ENCODE measurements around the gene NTRK2. TPM values are rescaled to one million over a fixed set of nuclear protein-coding genes. Genes with fewer than 3 reads are reported as not detected.

NTRK2 gene
- total RNA-seq, 4 donors from 2014 or later: 9.5 to 19.5 (median 12.3) TPM

DNA sequence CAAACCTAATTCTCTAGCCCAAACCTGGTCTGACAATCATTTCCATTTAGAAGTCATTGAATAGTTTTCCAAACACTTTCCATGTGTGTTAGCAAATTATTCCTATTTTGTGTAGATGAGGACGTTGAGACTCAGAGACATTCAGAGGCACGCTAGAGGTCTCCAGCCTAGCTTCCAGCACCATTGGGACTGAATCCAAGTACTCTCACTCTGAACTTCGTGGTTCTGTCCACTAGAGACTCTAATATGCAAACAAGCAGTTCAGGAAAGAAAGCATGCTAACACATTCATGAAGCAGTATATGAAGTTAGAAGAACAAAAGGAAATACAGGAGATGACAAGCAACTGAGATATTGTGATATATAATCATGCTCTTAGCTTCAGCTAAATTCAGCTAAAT, 354.8 kb downstream of the NTRK2 start:
- DNase-seq (ENCODE audit: low spot score in 2 of 2): no peak
- Histone ChIP-seq H3K36me3 (no peaks in the 10 kb centered on the region), H3K9me3 (no peaks in the 10 kb centered on the region), H3K4me1 (no peaks in the 10 kb centered on the region), H3K27ac (no peak overlapping the region), H3K27me3 (no peaks in the 10 kb centered on the region), H3K4me3 (no peak overlapping the region)
- TF ChIP-seq EP300 (IDR thresholded peaks at IDR 0.05): no peak
- TF ChIP-seq POLR2AphosphoS5 (IDR thresholded peaks at IDR 0.05): no peak
- TF ChIP-seq, protein P1, sequence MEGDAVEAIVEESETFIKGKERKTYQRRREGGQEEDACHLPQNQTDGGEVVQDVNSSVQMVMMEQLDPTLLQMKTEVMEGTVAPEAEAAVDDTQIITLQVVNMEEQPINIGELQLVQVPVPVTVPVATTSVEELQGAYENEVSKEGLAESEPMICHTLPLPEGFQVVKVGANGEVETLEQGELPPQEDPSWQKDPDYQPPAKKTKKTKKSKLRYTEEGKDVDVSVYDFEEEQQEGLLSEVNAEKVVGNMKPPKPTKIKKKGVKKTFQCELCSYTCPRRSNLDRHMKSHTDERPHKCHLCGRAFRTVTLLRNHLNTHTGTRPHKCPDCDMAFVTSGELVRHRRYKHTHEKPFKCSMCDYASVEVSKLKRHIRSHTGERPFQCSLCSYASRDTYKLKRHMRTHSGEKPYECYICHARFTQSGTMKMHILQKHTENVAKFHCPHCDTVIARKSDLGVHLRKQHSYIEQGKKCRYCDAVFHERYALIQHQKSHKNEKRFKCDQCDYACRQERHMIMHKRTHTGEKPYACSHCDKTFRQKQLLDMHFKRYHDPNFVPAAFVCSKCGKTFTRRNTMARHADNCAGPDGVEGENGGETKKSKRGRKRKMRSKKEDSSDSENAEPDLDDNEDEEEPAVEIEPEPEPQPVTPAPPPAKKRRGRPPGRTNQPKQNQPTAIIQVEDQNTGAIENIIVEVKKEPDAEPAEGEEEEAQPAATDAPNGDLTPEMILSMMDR (IDR thresholded peaks at IDR 0.05): no peak
- no peak for TF ChIP-seq POLR2A (IDR thresholded peaks at IDR 0.05)
- 34% methylated on average over 3 of the region's 3 CpGs for WGBS

DNA sequence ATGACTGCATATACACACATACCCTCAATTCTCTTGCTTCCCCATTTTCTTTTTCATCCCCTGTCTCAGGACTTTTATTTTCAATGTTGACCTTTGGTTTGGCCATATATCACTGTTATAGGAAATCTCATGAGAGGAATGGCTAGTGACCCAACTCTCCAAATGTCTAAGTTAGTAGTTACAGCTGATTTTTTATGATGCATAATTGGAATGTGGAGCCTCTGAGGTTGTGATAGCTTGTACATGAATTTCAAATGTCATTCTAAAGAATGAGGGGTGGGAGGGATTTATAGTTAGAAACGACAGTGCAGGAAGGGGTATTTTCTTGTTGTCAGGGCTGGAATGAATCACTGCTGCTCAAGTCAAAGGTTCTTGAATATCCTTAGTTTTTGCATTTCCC, 356.1 kb downstream of the NTRK2 start:
- no peaks in the 10 kb centered on the region for H3K9me3 ChIP-seq
- 38% methylated on average over 1 of the region's 1 CpG for WGBS
- no peaks in the 10 kb centered on the region for H3K4me1 ChIP-seq
- no peak for DNase-seq (ENCODE audit: low spot score in 2 of 2)
- no peak overlapping the region for H3K4me3 ChIP-seq
- no peak overlapping the region for H3K27ac ChIP-seq
- H3K36me3 ChIP-seq: no peaks in the 10 kb centered on the region
- TF ChIP-seq POLR2A (IDR thresholded peaks at IDR 0.05) (no peak), EP300 (IDR thresholded peaks at IDR 0.05) (no peak), POLR2AphosphoS5 (IDR thresholded peaks at IDR 0.05) (no peak)
- TF ChIP-seq, protein P1 (IDR thresholded peaks at IDR 0.05): no peak
- H3K27me3 ChIP-seq: no peaks in the 10 kb centered on the region

DNA sequence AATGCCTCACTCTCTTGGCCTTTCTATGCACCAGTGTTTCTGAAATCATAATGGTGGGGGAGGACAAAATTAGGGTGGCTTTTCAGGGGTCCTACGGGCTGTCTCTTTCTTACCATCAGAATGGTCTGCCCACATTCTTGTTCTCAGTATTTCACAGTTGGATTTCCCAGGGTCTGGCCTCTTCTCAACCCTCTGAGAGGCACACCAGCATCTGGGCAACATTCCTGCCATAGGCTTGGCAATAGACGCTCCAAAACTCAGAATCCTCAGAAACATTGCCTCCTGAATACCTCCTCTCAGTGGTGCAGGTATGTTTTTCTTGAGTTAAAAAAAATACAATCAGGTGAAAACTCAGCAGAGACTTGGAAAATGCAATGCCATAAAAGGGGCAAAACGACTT, 358.3 kb downstream of the NTRK2 start:
- H3K36me3 ChIP-seq: no peaks in the 10 kb centered on the region
- TF ChIP-seq, protein P1 (IDR thresholded peaks at IDR 0.05): no peak
- TF ChIP-seq POLR2A (IDR thresholded peaks at IDR 0.05) (no peak), EP300 (IDR thresholded peaks at IDR 0.05) (no peak), POLR2AphosphoS5 (IDR thresholded peaks at IDR 0.05) (no peak)
- H3K27ac ChIP-seq: no peak overlapping the region
- DNase-seq (ENCODE audit: low spot score in 2 of 2): no peak
- no peaks in the 10 kb centered on the region for H3K9me3 ChIP-seq
- H3K4me3 ChIP-seq: no peak overlapping the region
- WGBS: 71% methylated on average over 3 of the region's 3 CpGs
- H3K4me1 ChIP-seq: no peaks in the 10 kb centered on the region
- no peaks in the 10 kb centered on the region for H3K27me3 ChIP-seq

DNA sequence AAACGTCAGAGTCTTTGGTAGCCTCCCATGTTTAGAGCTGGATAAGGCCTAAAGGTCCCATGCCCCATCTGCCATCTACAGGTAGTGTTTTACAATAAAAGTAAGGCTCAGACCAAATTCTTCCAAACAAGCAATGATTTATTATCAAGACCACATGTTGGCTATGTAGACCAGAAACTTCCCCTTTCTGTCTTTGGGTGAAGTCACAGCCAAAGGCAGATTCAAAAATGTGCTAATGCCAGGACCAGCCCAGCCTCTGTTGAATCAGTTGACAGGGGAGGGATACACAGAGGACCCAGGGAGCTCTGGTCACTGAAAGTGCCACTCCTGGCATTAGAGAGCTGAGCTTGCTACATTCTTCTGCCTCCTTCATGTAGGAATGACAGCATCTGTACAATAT, 360.8 kb downstream of the NTRK2 start:
- Histone ChIP-seq H3K9me3 (no peaks in the 10 kb centered on the region), H3K27me3 (no peaks in the 10 kb centered on the region), H3K36me3 (no peaks in the 10 kb centered on the region), H3K4me3 (no peak overlapping the region), H3K4me1 (no peaks in the 10 kb centered on the region), H3K27ac (no peak overlapping the region)
- no peak for DNase-seq (ENCODE audit: low spot score in 2 of 2)
- 50% methylated on average over 1 of the region's 1 CpG for WGBS
- TF ChIP-seq EP300 (IDR thresholded peaks at IDR 0.05): no peak
- no peak for TF ChIP-seq POLR2A (IDR thresholded peaks at IDR 0.05)
- TF ChIP-seq, protein P1 (IDR thresholded peaks at IDR 0.05): no peak
- no peak for TF ChIP-seq POLR2AphosphoS5 (IDR thresholded peaks at IDR 0.05)

DNA sequence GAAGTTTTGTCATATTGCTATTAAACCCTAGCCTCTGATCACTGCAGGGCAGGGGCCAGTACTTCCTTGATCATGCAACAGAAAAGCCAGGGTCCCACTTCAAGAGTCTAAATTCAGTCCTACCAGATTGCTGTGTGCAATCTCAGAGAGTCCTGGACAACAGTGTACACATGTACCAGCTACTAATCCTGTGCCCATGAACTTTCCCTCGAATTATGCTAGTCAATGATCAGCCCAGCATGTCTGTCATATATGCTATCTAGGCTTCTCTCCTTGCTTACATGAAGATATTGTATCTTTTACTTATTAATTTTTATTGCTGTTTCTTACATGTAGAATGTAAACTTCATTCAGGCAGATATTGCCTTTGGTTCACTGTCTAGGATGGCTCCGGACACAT, 367.0 kb downstream of the NTRK2 start:
- H3K4me1 ChIP-seq: no peaks in the 10 kb centered on the region
- H3K27ac ChIP-seq: no peak overlapping the region
- no peaks in the 10 kb centered on the region for H3K36me3 ChIP-seq
- no peak for DNase-seq (ENCODE audit: low spot score in 2 of 2)
- WGBS: 48% methylated on average over 2 of the region's 2 CpGs
- TF ChIP-seq EP300 (IDR thresholded peaks at IDR 0.05): no peak
- no peak for TF ChIP-seq POLR2AphosphoS5 (IDR thresholded peaks at IDR 0.05)
- no peak for TF ChIP-seq POLR2A (IDR thresholded peaks at IDR 0.05)
- TF ChIP-seq, protein P1 (IDR thresholded peaks at IDR 0.05): no peak
- H3K4me3 ChIP-seq: no peak overlapping the region
- no peaks in the 10 kb centered on the region for H3K9me3 ChIP-seq
- H3K27me3 ChIP-seq: no peaks in the 10 kb centered on the region

Data from suprapubic skin (tissue), 4 donors.